Gastrocnemius medialis (tissue), 4 donors: ENCODE data around the gene OGN.

Source experiments
- POLR2A ChIP-seq, 2 donors: fragments of 450-650 bp; IDR thresholded peaks; one replicate each; pipeline ENCODE4 v1.6.1; 2017; ENCODE audit warnings: antibody characterized with exemption in 2 of 2, mild to moderate bottlenecking in 2 of 2, moderate library complexity in 2 of 2
- TF ChIP-seq, protein P1 (sequence below), 5 experiments: fragments of 450-650 bp in 3 of 5; fragments of 200-600 bp in 2 of 5; sonication (generic) in 2 of 5; IDR thresholded peaks in 4 of 5; conservative IDR thresholded peaks in 1 of 5; 1 replicate in 4 of 5; 2 replicates in 1 of 5; pipeline ENCODE4 v1.5.1; 2016 to 2019; ENCODE audit warnings: antibody characterized with exemption in 5 of 5, mild to moderate bottlenecking in 3 of 5, moderate library complexity in 3 of 5

DNA sequence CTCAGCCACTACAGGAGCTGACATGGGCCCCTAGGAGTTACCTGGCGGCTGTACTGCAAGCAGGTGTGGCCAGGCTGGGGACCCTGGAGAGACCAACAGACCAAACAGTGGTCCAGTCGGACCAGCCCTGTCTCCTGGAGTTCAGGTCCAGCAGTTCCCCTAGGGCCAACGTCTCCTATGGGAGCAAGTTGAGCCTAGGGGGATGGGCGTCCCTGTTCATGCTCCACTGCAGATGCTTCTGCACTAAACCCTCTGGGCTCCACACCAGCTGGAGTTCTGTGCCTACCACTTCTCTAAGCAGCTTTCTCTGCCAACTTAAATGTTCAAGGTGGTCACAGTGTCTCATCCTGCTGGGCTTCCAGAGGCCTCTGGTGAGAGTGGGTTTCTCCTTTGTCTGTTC is 40.5 kb upstream of the OGN start:
- no peak for TF ChIP-seq POLR2A (IDR thresholded peaks at IDR 0.05)
- TF ChIP-seq, protein P1, sequence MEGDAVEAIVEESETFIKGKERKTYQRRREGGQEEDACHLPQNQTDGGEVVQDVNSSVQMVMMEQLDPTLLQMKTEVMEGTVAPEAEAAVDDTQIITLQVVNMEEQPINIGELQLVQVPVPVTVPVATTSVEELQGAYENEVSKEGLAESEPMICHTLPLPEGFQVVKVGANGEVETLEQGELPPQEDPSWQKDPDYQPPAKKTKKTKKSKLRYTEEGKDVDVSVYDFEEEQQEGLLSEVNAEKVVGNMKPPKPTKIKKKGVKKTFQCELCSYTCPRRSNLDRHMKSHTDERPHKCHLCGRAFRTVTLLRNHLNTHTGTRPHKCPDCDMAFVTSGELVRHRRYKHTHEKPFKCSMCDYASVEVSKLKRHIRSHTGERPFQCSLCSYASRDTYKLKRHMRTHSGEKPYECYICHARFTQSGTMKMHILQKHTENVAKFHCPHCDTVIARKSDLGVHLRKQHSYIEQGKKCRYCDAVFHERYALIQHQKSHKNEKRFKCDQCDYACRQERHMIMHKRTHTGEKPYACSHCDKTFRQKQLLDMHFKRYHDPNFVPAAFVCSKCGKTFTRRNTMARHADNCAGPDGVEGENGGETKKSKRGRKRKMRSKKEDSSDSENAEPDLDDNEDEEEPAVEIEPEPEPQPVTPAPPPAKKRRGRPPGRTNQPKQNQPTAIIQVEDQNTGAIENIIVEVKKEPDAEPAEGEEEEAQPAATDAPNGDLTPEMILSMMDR (IDR thresholded peaks at IDR 0.05 in 4 of 5, conservative IDR thresholded peaks at IDR 0.05 in 1 of 5) = no peak
